PFSK-1 (cell line): ENCODE results near the gene HAT1.

Experiments used
- FOXP2 ChIP-seq: optimal IDR thresholded peaks from 2 replicates; pipeline ENCODE3; 2011; ENCODE audit warnings: borderline replicate concordance, control low read depth, inconsistent platforms; ENCODE audit not compliant: insufficient read depth; ENCODE audit errors: extremely low read length, extremely low read depth
- POLR2AphosphoS5 ChIP-seq: IDR thresholded peaks from 2 replicates; pipeline ENCODE4 v1.6.1; 2012; ENCODE audit warnings: low read depth, mild to moderate bottlenecking, control low read depth, low read length, moderate library complexity
- SIN3A ChIP-seq: IDR thresholded peaks from 2 replicates; pipeline ENCODE4 v1.6.1; 2012; ENCODE audit warnings: mild to moderate bottlenecking, low read length, moderate library complexity, borderline replicate concordance; ENCODE audit not compliant: insufficient read depth
- TAF1 ChIP-seq: IDR thresholded peaks from 2 replicates; pipeline ENCODE4 v1.6.1; 2012; ENCODE audit warnings: low read length, control low read depth, borderline replicate concordance; ENCODE audit not compliant: insufficient read depth
- TF ChIP-seq, protein P1 (sequence below), 2 experiments: IDR thresholded peaks; 2 replicates each; pipeline versions ENCODE4 v1.6.1 to v1.8.0; 2011 to 2012; ENCODE audit warnings: low read depth in 2 of 2, low read length in 2 of 2, control low read depth in 1 of 2, inconsistent platforms in 1 of 2, mild to moderate bottlenecking in 1 of 2, moderate library complexity in 1 of 2; ENCODE audit not compliant: insufficient read depth in 1 of 2

HAT1 gene

DNA sequence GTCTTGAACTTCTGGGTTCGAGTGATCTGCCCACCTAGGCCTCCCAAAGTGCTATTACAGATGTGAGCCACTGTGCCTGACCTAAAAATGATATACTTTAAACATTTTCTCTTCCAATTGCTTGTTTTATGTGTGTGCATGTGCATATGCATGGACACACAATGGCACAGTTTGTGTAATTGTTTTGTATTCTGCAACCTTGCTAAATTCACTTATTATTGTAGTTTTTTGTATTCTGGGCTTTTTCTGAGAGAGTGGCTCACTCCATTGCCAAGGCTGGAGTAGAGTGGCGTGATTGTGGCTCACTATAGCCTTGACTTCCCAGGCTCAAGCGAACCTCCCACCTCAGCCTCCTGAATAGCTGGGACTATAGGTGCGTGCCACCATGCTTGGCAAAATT lies 8.1 kb downstream of the HAT1 start:
- TF ChIP-seq, protein P1, sequence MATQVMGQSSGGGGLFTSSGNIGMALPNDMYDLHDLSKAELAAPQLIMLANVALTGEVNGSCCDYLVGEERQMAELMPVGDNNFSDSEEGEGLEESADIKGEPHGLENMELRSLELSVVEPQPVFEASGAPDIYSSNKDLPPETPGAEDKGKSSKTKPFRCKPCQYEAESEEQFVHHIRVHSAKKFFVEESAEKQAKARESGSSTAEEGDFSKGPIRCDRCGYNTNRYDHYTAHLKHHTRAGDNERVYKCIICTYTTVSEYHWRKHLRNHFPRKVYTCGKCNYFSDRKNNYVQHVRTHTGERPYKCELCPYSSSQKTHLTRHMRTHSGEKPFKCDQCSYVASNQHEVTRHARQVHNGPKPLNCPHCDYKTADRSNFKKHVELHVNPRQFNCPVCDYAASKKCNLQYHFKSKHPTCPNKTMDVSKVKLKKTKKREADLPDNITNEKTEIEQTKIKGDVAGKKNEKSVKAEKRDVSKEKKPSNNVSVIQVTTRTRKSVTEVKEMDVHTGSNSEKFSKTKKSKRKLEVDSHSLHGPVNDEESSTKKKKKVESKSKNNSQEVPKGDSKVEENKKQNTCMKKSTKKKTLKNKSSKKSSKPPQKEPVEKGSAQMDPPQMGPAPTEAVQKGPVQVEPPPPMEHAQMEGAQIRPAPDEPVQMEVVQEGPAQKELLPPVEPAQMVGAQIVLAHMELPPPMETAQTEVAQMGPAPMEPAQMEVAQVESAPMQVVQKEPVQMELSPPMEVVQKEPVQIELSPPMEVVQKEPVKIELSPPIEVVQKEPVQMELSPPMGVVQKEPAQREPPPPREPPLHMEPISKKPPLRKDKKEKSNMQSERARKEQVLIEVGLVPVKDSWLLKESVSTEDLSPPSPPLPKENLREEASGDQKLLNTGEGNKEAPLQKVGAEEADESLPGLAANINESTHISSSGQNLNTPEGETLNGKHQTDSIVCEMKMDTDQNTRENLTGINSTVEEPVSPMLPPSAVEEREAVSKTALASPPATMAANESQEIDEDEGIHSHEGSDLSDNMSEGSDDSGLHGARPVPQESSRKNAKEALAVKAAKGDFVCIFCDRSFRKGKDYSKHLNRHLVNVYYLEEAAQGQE (IDR thresholded peaks at IDR 0.05; ENCODE audit: insufficient read depth in 1 of 2, low read depth in 2 of 2, low read length in 2 of 2), result no peak
- TF ChIP-seq SIN3A (no peak), TAF1 (no peak), POLR2AphosphoS5 (no peak), FOXP2 (no peak)

DNA sequence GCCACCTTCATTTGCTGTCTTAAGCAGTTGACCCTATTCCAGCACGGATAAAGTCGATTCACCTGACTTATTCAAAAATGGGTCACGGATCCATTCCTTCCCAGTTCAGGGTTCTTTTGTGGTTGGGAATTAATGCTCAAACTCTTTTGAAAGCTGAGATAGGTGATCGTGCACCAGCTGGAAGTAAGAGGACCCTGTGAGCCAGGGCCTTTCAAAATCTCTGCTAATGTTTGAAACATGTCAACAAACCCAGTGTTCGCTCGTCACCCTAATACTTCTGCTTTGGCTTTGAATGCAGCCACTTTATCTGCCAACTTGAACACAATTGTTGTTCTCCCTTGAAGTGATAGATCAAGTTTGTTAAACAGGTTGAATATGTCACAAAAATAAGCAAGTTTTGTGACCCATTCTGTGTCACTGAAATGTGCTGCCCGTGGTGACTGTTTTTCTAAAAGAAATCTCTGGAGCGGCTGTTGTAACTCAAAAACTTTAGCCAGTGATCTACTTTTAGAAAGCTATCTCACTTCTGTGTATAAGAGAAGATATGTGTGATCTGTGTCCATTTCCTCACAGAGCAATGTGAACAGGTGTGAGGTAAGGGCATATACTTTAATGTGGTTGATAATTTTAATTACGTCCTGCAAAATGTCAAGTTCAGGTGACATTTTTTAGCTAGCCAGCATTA lies 16.9 kb downstream of the HAT1 start:
- TF ChIP-seq, protein P1 (IDR thresholded peaks at IDR 0.05; ENCODE audit: insufficient read depth in 1 of 2, low read depth in 2 of 2, low read length in 2 of 2), result no peak
- TF ChIP-seq POLR2AphosphoS5 (no peak), TAF1 (no peak), SIN3A (no peak), FOXP2 (no peak)

DNA sequence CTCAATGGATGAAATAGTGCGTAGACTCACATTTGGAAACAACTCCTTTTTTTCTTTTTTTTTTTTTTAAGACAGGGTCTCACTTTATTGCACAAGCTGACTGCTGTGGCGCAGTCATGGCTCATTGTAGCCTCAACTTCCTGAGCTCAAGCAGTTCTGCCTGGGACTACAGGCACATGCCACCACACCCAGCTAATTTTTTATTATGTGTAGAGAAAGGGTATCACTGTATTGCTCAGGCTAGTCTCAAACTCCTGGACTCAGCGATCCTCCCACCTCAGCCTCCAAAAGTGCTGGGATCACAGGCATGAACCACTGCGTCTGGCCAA lies 17.4 kb downstream of the HAT1 start:
- TF ChIP-seq TAF1, result no peak
- TF ChIP-seq, protein P1 (IDR thresholded peaks at IDR 0.05; ENCODE audit: insufficient read depth in 1 of 2, low read depth in 2 of 2, low read length in 2 of 2), result no peak
- no peak for TF ChIP-seq SIN3A
- no peak for TF ChIP-seq POLR2AphosphoS5
- TF ChIP-seq FOXP2, result no peak

DNA sequence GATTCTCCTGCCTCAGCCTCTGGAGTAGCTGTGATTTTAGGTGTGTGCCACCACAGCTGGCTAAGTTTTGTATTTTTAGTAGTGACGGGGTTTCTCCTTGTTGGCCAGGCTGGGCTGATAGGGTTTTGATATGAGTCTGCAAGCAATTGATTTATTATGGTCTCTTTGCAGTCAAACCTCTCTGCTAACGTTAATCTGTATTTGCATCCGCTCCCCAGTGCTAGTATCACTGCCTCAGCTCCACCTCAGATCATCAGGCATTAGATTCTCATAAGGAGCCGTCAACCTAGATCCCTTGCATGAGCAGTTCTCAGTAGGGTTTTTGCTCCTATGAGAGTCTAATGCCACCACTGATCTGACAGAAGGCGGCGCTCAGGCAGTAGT lies 19.0 kb downstream of the HAT1 start:
- TF ChIP-seq POLR2AphosphoS5 (no peak), FOXP2 (no peak), TAF1 (no peak)

DNA sequence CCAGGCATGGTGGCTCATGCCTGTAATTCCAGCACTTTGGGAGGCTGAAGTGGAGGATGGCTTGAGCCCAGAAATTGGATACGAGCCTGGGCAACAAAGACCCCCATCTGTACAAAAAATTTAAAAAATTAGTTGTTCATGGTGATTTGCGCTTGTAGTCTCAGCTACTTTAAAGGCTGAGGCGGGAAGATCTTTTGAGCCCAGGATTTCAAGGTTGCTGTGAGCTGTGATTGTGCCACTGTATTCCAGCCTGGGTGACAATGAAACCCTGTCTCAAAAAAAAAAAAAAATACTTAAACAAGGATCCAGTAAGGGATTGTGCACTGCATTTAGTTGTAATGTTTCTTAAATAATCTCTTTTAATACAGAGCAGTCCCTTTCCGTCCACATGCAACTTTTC lies 21.6 kb downstream of the HAT1 start:
- TF ChIP-seq TAF1 (no peak), SIN3A (no peak), FOXP2 (no peak), POLR2AphosphoS5 (no peak)
- TF ChIP-seq, protein P1 (IDR thresholded peaks at IDR 0.05; ENCODE audit: insufficient read depth in 1 of 2, low read depth in 2 of 2, low read length in 2 of 2), result no peak
